BE2C (cell line): Measurements from ENCODE around the gene MRPL58.

Experiments used
- DNase-seq: peaks from one replicate; pipeline ENCODE4 v3.0.0-alpha.2; 2020
- H3K27me3 ChIP-seq: fragments of 250-450 bp; sonication (Bioruptor Pico); 2 replicates; pipeline ENCODE4 v1.5.1; 2020; ENCODE audit warnings: mild to moderate bottlenecking
- H3K36me3 ChIP-seq: fragments of 250-450 bp; sonication (Bioruptor Pico); 2 replicates; pipeline ENCODE4 v1.5.1; 2020; ENCODE audit warnings: mild to moderate bottlenecking
- H3K4me1 ChIP-seq: fragments of 250-450 bp; sonication (Bioruptor Pico); 2 replicates; pipeline ENCODE4 v1.5.1; 2020
- H3K4me3 ChIP-seq: 2 replicates; pipeline ENCODE4 v1.5.1; 2011; ENCODE audit warnings: low read depth, low read length
- H3K9me3 ChIP-seq: fragments of 250-450 bp; sonication (Bioruptor Pico); 2 replicates; pipeline ENCODE4 v1.5.1; 2020
- TF ChIP-seq, protein P1 (sequence below): IDR thresholded peaks from 2 replicates; pipeline ENCODE4 v1.5.1; 2012; ENCODE audit warnings: mild to moderate bottlenecking, low read depth, low read length

MRPL58 gene

DNA sequence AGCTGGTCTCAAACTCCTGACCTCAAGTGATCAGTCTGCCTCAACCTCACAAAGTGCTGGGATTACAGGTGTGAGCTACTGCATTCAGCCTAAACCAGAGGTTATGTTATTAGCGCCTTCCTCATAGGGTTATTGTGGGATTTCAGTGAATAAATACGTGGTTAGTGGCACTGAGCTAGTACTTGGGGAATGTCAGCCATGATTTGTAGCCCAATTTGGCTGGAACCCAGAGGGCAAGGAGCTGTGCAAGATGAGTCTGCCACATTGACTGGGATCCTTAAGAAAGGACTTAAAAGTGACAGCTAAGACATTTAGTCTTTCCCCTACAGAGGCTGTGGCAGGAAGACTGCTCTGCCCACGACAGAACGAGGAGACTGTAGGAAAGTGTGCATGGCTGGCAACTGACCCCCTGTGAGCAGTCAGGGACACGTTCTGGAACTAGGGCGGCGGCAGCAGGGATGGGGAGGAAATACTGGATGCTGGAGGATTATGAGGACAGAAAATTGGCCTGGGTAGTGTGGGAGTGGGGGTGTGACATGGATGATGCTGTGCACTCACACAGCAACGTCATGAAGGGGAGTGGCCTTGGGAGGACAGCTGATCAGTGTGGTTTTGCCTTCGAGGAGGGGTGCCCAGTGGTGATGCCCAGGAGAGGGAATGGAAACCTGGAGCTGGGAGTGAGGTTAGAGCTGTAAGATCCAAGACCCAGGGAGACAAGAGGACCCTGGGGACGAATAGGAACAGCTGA is 19.7 kb downstream of the MRPL58 start:
- peak overlapping the region; percentile 99 for H3K4me3 ChIP-seq
- no peaks in the 10 kb centered on the region for H3K9me3 ChIP-seq
- no peaks in the 10 kb centered on the region for H3K4me1 ChIP-seq
- peak; percentile 85 for DNase-seq
- TF ChIP-seq, protein P1, sequence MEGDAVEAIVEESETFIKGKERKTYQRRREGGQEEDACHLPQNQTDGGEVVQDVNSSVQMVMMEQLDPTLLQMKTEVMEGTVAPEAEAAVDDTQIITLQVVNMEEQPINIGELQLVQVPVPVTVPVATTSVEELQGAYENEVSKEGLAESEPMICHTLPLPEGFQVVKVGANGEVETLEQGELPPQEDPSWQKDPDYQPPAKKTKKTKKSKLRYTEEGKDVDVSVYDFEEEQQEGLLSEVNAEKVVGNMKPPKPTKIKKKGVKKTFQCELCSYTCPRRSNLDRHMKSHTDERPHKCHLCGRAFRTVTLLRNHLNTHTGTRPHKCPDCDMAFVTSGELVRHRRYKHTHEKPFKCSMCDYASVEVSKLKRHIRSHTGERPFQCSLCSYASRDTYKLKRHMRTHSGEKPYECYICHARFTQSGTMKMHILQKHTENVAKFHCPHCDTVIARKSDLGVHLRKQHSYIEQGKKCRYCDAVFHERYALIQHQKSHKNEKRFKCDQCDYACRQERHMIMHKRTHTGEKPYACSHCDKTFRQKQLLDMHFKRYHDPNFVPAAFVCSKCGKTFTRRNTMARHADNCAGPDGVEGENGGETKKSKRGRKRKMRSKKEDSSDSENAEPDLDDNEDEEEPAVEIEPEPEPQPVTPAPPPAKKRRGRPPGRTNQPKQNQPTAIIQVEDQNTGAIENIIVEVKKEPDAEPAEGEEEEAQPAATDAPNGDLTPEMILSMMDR: no peak
- no peaks in the 10 kb centered on the region for H3K27me3 ChIP-seq
- H3K36me3 ChIP-seq: no peaks in the 10 kb centered on the region

DNA sequence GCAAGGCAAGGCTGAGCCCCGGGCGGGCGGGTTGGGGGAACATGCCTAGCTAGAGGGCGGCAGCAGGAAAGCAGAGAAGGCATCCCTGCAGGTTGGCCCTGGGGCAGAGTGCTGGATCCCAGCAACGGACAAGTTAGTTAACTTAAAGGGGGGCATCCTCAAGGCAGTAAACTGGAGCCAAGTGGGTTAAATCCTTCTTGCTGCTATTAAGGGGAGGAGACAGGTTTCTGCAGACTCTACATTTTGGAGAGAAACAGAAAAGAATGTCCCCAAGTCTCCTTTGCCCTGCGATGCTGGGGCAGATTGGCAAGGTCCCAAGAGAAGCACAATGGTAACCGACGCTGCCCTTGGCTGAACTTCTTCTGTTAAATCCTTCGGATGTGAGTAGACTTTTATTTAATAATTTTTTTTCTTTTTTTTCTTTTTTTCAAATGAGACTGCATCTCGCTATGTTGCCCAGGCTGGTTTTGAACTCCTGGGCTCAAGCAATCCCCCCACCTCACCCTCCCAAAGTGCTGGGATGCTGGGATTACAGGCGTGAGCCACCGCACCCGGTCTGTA is 20.3 kb downstream of the MRPL58 start:
- DNase-seq: peak; percentile 23
- Histone ChIP-seq H3K4me1 (no peaks in the 10 kb centered on the region), H3K36me3 (no peaks in the 10 kb centered on the region), H3K27me3 (no peaks in the 10 kb centered on the region), H3K9me3 (no peaks in the 10 kb centered on the region), H3K4me3 (peak overlapping the region; percentile 99)
- TF ChIP-seq, protein P1: no peak; the same call in 1 of the 2 replicates

DNA sequence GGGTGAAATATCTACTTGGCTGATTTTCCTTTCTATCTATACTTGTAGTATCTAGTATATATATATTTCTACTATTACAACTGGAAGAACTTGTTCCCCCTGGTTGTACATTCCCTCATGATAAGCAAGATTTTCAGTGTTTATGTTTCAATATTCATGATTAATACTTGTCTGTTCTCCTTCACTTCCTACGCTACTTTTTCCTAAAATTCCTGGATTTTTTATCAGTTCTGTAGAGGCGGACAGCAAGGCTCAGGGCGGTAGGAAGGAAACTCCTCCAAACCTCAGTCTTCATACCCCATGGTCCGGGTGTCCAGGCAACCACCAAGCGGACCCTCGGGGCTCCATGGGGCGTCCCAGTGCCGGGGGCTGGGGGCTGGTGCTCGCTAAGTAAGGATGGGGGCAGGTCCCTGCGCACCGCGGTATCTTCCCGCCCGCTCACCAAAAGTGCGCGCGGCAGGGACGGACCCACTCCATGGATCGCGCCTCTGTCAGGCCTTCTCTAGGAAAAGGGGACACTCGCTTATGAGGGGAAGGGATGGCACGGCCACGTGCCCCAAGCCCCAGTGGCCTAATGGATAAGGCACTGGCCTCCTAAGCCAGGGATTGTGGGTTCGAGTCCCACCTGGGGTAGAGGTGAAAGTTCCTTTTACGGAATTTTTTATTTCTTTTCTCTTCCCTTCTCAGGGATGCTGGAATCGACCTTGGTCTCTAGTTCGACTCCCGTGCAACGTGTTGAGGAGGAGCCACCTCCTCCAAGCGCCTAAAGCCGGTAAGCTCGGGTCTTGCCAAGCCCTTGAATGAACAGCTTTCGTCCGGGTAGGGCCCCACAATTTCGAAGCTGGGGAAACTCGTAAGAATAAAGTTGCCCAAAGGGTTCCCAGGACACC is 21.1 kb downstream of the MRPL58 start:
- peak; percentile 93 for DNase-seq
- Histone ChIP-seq H3K27me3 (no peaks in the 10 kb centered on the region), H3K36me3 (peaks cover 3% of the 10 kb centered on the region; the same call in 1 of the 2 replicates), H3K4me1 (no peaks in the 10 kb centered on the region), H3K9me3 (no peaks in the 10 kb centered on the region), H3K4me3 (peak overlapping the region; percentile 99)
- TF ChIP-seq, protein P1: no peak

DNA sequence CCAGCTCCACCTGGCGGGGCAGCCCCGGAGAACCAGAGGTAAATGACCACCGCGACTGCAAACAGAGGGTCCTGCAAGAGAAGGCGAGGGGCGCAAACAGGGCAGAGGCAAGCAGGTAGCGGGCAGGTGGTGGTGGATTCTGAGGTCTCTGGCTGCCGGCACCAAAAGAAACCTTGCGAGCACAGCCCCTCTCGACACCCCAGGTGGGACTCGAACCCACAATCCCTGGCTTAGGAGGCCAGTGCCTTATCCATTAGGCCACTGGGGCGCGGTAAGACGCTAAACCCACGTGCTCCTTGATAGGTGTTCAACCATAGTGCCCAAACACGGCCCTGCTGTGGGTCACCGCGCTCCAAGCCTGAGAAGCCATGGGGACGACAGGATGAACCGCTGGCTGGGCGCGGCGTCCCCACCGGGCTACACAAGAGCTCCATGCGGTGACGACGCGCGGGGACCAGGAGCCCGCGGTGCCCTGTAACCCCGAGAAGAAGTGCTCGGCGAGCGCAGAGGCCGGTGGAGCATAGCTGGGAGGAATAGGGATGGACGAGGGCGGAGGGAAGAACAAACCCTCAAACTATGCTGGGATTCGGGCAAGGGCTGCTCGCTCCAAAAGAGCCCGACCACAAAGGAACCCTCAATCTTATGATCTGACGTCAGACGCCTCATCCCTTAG is 21.9 kb downstream of the MRPL58 start:
- TF ChIP-seq, protein P1: 0 out of 2 replicates have a peak, but pooled peaks have one; percentile 16
- peak overlapping the region; percentile 99 for H3K4me3 ChIP-seq
- H3K36me3 ChIP-seq: peaks cover 11% of the 10 kb centered on the region
- H3K9me3 ChIP-seq: no peaks in the 10 kb centered on the region
- no peaks in the 10 kb centered on the region for H3K4me1 ChIP-seq
- no peaks in the 10 kb centered on the region for H3K27me3 ChIP-seq
- peak; percentile 92 for DNase-seq

DNA sequence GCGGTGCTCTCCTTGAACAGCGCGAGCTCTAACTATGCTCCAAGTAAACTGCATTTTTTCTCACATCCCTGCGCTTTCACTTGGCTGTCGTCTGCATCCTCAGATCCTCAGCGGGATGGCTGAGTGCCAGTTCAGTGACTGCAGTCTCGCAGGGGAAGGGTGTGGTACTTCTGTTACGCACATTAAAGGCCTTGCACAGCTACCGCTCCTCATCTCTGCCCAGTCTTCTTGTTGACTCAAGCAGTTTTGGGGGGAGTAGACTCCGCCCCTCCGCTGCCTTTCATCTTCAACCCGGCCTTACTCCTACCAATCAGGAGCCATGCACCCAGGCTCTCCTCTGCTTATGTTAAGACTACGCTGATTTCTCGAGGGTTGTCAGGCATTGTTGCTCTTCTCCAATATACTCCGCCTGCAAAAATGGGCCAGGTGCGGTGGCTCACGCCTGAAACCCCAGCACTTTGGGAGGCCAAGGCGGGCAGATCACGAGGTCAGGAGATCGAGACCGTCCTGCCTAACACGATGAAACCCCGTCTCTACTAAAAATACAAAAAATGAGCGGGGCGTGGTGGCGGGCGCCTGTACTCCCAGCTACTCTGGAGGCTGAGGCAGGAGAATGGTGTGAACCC is 24.3 kb downstream of the MRPL58 start:
- peak; percentile 34 for DNase-seq
- no peaks in the 10 kb centered on the region for H3K27me3 ChIP-seq
- TF ChIP-seq, protein P1: no peak
- H3K4me3 ChIP-seq: no peak overlapping the region
- H3K36me3 ChIP-seq: peaks cover 32% of the 10 kb centered on the region
- H3K4me1 ChIP-seq: no peaks in the 10 kb centered on the region
- no peaks in the 10 kb centered on the region for H3K9me3 ChIP-seq
